Activated CD8-positive, alpha-beta memory T cell treated with anti-CD3 and anti-CD28 coated beads for 4 hours (primary cell): ENCODE results near the gene FMO3.

Experiments
- DNase-seq, 2 donors: peaks; one replicate each; pipeline ENCODE4 v3.0.0-alpha.2; 2020; ENCODE audit warnings: low read depth in 2 of 2

Gene FMO3

GRCh38 chr1:171159148-171159547, 68.4 kb downstream of the FMO3 start:
- no peak for DNase-seq

- no peak for DNase-seq
Observed at GRCh38 chr1:171160211-171160610, 69.5 kb downstream of the FMO3 start.

GRCh38 chr1:171160639-171161354, 70.1 kb downstream of the FMO3 start:
- DNase-seq = no peak

GRCh38 chr1:171161431-171161830, 70.7 kb downstream of the FMO3 start:
- DNase-seq = no peak

GRCh38 chr1:171166361-171166760, 75.7 kb downstream of the FMO3 start:
- no peak for DNase-seq
